Measurements from ENCODE around the gene KRTCAP2.

DNA sequence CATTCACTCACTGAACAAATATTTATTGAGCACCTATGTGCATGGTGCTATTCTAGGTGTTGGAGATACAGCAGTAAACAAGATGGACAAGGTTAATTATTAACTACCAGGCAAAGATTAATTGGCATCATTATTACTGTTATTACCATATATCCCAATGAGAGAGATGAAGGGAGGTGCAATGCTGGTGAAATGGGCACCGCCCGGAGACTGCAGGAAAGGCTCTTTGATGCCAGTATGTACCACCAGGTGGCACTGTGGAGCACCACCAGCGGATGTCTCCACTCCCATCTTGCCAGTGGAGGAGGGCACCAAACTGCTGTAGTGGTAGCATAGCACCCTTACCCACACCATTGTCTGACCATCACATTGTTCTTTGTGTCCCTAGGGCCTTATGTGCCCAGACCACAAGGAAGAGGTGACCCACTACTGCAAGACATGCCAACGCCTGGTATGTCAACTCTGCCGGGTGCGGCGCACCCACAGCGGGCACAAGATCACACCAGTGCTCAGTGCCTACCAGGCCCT is 3.5 kb upstream of the KRTCAP2 start:
- TF ChIP-seq EZH2 (IDR thresholded peaks at IDR 0.05; ENCODE audit: insufficient read depth, poor library complexity, severe bottlenecking): no peak
- no peak for TF ChIP-seq EZH2phosphoT487 (IDR thresholded peaks at IDR 0.05; ENCODE audit: insufficient read depth, low read depth)
